Fibroblast of skin of right biceps (primary cell): ENCODE measurements around the gene KLHL6.
"Not testable (repeated sequence)": the region's sequence is repeated elsewhere in the genome, so short reads cannot be mapped to it uniquely, and the experiment has no call there.

Experiments
- DNase-seq: peaks from one replicate; pipeline ENCODE4 v3.0.0-alpha.2; 2013

The KLHL6 gene

DNA sequence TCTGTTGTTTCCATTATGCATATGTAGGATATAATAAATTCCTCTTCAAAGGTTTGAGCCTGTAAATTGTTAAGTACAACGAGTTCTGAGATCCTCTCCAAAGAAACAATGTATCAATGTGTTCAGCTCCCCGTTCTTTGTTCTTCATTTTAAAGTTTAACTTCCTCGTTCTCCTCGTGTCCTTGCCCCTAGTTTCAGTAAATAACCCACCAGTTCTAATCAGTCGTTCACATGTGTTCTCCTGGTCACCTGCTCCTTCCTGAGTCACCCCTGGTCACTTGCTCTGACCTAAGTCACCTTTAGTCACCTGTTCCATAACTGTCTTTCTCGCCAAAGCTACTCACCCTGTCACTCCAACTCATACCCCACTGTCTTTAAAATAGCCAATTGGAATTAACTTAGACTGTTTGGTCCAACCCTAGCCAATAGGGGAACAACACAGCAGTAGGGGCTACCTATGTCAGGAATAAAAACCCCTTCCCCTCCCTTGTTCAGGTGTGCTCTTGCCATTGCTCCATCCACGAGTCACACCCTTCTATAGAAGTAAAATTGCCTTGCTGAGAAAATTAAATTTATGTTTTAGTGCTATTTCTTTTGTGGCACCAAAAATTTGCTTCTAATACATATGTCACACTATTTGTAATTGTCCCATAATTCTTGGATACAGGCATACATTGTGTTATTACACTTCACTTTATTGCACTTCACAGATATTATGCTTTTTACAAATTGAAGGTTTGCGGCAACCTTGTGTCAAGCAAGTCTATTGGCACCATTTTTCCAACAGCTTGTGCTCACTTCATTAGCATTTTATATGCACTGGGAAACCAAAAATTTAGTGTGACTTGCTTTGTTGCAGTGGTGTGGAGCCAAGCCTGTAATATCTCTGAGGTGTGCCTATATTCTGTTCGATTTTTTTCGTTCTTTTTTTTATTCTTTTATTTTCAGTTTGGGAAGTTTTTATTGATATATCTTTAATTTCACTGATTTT lies 111.8 kb downstream of the KLHL6 start:
- no peak for DNase-seq

DNA sequence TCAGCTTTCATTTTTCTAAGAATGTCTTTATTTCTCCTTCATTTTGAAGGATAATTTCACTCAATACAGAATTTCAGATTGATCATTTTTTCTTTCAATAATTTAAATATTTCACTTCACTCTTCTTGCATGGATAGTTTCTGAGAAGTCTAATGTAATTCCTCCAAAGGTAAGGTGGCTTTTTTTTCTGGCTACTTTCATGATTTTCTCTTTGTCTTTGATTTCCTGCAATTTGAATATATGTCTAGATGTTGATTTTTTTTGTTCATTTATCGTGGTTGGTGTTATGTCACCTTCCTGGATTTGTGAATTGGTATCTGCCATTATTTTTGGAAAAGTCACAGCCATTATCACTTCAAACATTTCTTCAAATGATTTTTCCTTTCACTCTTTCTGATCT lies 112.5 kb downstream of the KLHL6 start:
- no peak for DNase-seq

DNA sequence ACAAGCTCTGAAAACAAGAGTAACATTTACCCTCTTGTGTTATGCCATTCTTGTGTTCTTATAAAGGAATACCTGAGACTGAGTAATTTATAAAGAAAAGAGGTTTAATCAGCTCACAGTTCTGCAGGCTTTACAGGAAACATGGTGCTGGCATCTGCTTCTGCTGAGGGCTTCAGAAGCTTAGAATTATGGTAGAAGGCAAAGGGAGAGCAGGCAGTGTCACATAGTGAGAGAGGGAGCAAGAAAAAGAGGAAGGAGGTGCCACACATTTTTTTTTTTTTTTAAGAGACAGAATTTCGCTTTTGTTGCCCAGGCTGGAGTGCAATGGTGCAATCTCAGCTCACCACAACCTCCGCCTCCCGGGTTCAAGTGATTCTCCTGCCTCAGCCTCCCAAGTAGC lies 115.0 kb downstream of the KLHL6 start:
- not testable (repeated sequence) for DNase-seq

DNA sequence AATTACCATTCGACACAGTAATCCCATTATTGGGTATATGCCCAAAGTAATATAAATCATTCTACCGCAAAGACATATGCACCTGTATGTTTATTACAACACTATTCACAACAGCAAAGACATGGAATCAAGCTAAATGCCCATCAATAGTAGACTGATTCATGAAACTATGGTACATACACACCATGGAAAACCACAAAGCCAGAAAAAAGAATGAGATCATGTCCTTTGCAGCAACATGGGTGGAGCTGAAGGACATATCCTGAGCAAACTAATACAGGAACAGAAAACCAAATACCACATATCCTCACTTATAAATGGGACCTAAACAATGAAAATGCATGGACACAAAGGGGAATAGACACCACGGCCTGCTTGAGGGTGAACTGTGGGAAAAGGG lies 116.0 kb downstream of the KLHL6 start:
- DNase-seq = no peak

DNA sequence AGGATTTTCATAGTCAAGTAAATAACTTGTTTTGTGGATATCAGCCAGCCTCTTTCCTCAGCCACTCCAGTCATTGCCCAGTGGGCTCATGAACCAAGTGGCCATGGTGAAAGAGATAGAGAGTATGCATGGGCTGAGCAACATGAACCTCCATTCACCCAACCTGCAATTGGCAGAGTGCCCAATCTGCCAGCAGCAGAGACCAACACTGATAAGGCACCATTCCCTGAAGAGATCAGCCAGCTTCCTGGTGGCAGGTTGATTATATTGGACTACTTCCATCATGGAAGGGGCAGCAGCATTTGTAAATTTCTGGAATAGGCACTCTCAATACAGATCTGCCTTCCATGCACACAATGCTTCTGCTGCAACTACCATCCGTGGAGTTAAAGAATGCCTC lies 116.8 kb downstream of the KLHL6 start:
- DNase-seq = no peak

DNA sequence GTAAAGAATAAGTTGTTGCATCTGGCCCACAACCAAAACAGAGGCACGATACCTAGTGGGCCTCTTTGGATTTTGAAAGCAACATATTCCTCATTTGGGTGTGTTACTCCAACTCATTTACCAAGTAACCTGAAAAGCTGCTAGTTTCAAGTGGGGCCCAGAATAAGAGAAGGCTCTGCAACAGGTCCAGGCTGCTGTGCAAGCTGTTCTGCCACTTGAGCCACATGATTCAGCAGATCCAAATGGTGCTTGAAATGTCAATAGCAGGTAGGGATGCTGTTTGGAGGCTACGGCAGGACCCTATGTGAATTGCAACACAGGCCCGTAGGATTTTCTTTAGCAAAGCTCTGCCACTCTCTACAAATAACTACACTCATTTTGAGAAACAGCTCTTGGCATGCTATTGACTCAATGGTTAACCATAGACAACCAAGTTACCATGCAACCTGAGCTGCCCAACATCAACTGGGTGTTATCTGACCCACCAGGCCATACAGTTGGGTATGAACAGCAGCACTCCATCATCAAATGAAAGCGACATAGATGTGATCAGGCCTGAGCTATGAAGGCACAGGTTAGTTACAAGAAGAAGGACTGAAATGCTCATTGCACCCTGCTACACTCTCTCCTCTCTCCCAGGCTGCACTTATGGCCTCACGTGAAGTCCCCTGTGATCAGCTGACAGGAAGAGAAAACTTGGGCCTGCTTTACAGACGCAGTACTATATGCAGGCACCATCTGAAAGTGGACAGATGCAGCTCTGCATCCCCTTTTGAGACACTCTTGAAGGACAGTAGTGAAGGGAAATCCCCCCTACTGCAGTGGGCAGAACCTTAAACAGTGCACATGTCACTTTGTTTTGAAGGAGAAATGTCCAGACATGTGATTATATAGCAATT lies 117.6 kb downstream of the KLHL6 start:
- DNase-seq = no peak
